Nephron progenitor cell (in vitro differentiated cells): ENCODE measurements around the gene ZNF391.

Source experiments
- DNase-seq: peaks from one replicate; pipeline ENCODE4 v3.0.0; 2021
- H3K27ac Mint-ChIP-seq: 2 replicates; pipeline ENCODE4 v1.8.0; 2021; ENCODE audit warnings: mild to moderate bottlenecking, moderate library complexity, mixed read lengths
- H3K27me3 Mint-ChIP-seq: 2 replicates; pipeline ENCODE4 v1.8.0; 2021; ENCODE audit warnings: mild to moderate bottlenecking, low read depth, mixed read lengths; ENCODE audit not compliant: poor library complexity
- H3K36me3 Mint-ChIP-seq: 2 replicates; pipeline ENCODE4 v1.8.0; 2021; ENCODE audit warnings: low read depth, mixed read lengths
- H3K4me1 Mint-ChIP-seq: 2 replicates; pipeline ENCODE4 v1.8.0; 2021; ENCODE audit warnings: mixed read lengths
- H3K4me3 Mint-ChIP-seq: 2 replicates; pipeline ENCODE4 v1.8.0; 2021; ENCODE audit warnings: mild to moderate bottlenecking, moderate library complexity, mixed read lengths
- H3K9me3 Mint-ChIP-seq: 2 replicates; pipeline ENCODE4 v1.8.0; 2021; ENCODE audit warnings: mild to moderate bottlenecking, moderate library complexity, mixed read lengths
- TF ChIP-seq, protein P1 (sequence below): fragments of 200-600 bp; sonication (generic); IDR thresholded peaks from 2 replicates; pipeline ENCODE4 v1.5.0; 2021; ENCODE audit warnings: antibody characterized with exemption

The ZNF391 gene

DNA sequence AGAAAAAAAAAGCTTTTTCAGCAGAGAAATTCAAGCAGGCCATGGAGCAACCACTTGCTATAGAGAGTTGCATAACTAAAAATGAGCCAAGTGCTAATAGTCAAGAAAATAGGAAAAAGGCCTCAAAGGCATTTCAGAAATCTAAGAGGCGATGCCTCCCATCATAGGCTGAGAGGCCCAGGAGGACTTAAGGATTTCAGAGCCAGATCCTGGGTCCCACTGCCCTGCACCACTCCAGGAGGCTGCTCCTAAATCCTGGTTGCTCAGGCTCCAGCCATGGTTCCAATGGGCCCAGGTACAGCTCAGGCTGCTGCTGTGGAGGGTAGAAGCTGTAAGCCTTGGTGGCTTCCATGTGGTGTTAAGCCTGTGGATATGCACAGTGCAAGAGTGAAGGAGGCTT, 5.5 kb downstream of the ZNF391 start:
- no peak for DNase-seq
- H3K4me3 Mint-ChIP-seq, result no peak overlapping the region
- peaks cover 91% of the 10 kb centered on the region for H3K36me3 Mint-ChIP-seq
- no peak overlapping the region for H3K27ac Mint-ChIP-seq
- TF ChIP-seq, protein P1, sequence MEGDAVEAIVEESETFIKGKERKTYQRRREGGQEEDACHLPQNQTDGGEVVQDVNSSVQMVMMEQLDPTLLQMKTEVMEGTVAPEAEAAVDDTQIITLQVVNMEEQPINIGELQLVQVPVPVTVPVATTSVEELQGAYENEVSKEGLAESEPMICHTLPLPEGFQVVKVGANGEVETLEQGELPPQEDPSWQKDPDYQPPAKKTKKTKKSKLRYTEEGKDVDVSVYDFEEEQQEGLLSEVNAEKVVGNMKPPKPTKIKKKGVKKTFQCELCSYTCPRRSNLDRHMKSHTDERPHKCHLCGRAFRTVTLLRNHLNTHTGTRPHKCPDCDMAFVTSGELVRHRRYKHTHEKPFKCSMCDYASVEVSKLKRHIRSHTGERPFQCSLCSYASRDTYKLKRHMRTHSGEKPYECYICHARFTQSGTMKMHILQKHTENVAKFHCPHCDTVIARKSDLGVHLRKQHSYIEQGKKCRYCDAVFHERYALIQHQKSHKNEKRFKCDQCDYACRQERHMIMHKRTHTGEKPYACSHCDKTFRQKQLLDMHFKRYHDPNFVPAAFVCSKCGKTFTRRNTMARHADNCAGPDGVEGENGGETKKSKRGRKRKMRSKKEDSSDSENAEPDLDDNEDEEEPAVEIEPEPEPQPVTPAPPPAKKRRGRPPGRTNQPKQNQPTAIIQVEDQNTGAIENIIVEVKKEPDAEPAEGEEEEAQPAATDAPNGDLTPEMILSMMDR, result no peak
- peaks cover 80% of the 10 kb centered on the region for H3K9me3 Mint-ChIP-seq
- peaks cover 4% of the 10 kb centered on the region for H3K27me3 Mint-ChIP-seq
- H3K4me1 Mint-ChIP-seq, result peaks cover 10% of the 10 kb centered on the region

DNA sequence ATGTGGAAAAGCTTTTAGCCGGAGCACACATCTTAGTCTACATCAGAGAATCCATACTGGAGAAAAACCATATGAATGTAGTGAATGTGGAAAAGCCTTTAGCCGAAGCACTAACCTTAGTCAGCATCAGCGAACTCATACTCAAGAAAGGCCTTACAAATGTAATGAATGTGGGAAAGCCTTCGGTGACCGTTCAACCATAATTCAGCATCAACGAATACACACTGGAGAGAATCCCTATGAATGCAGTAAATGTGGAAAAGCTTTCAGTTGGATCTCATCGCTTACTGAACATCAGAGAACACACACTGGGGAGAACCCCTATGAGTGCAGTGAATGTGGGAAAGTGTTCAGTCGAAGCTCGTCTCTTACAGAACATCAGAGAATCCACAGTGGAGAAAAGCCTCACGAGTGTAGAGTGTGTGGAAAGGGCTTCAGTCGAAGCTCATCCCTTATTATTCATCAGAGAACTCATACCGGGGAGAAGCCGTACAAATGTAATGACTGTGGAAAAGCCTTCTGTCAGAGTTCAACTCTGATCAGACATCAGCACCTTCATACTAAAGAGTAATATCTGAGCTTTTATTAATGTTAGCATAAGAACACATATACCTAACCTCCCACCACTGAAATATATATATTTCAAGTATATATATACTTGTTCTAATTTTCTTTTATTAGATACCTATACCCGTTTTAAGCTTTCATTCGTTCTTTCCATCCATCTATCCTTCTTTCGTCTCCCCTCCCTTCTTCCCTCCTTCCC, 12.5 kb downstream of the ZNF391 start:
- Mint-ChIP-seq H3K4me1 (no peaks in the 10 kb centered on the region), H3K36me3 (peaks cover 91% of the 10 kb centered on the region), H3K27ac (no peak overlapping the region), H3K9me3 (peaks cover 89% of the 10 kb centered on the region), H3K27me3 (peaks cover 3% of the 10 kb centered on the region), H3K4me3 (no peak overlapping the region)
- TF ChIP-seq, protein P1, result no peak
- no peak for DNase-seq

DNA sequence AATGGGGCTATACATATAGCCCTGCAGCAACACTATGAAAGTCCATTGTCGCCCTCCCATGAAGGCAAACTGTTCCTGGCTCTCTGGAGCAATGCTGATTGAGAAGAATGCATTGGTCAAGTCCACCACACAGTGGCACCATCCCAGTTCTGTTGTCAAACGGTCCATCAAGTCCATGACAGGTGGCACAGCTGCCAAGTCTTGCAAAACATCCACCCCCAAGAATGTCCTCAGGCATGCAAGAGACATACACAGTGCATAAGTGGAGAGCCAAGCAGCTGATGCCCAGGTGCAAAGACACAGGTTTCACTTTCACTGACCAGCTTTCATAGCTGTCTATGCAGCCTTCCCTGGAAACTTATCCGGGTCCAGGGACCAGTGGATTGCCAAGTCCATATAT, 17.5 kb downstream of the ZNF391 start:
- H3K27me3 Mint-ChIP-seq, result no peaks in the 10 kb centered on the region
- DNase-seq, result no peak
- no peak overlapping the region for H3K27ac Mint-ChIP-seq
- H3K4me1 Mint-ChIP-seq, result no peaks in the 10 kb centered on the region
- H3K9me3 Mint-ChIP-seq, result peaks cover 53% of the 10 kb centered on the region
- TF ChIP-seq, protein P1, result no peak
- peaks cover 46% of the 10 kb centered on the region for H3K36me3 Mint-ChIP-seq
- H3K4me3 Mint-ChIP-seq, result no peak overlapping the region

DNA sequence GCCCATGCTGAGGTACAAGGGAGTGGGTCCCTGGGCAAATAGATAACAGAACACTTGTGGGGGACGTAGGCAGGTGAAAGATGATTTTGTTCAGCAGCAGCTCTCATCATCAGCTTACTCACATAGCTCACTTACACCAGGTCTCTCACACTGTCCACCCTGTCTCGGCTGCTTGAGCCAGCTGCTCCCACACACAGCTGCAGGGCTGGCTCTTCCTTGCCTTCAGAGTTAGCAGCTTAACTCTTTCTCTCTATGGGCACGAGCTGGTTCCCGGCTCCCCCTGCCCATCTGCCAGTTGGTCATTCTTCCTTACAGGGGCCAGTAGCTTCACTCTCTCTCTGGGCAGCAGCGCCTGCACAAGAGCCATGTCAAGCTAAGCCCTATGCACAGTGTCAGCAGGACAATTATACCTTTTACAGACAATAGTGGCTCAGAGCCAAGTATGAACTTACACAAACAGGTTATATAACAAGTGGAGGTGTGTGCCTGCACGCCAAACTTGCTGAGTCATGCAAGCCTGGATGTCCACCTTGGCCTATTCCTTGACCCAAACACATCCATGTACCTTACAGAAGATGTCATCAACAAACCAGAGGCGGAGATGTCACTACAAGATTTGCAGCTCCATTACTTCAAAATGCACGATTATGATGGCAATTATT, 18.7 kb downstream of the ZNF391 start:
- no peak overlapping the region for H3K4me3 Mint-ChIP-seq
- no peak for DNase-seq
- no peaks in the 10 kb centered on the region for H3K4me1 Mint-ChIP-seq
- H3K27me3 Mint-ChIP-seq, result no peaks in the 10 kb centered on the region
- H3K9me3 Mint-ChIP-seq, result peaks cover 45% of the 10 kb centered on the region
- TF ChIP-seq, protein P1, result no peak
- peaks cover 34% of the 10 kb centered on the region for H3K36me3 Mint-ChIP-seq
- H3K27ac Mint-ChIP-seq, result no peak overlapping the region

DNA sequence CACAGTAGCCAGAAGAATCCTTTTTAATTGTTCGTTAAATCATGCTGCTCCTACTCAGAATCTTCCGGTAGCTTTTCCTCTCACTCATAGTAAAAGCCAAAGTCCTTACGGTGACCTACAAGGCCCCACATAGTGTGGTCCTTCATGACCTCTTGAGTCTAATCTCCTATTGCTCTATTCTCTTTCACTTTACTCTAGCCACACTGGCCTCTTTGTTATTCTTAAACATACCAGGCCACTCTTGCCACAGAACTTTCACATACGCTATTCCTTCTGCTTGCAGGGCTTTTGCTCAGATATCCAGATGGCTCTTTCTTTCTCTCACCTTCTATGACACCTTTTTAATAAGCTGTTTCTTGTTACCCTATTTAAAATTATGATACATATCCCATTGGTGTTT, 25.7 kb downstream of the ZNF391 start:
- peaks cover 9% of the 10 kb centered on the region for H3K36me3 Mint-ChIP-seq
- TF ChIP-seq, protein P1, result no peak

DNA sequence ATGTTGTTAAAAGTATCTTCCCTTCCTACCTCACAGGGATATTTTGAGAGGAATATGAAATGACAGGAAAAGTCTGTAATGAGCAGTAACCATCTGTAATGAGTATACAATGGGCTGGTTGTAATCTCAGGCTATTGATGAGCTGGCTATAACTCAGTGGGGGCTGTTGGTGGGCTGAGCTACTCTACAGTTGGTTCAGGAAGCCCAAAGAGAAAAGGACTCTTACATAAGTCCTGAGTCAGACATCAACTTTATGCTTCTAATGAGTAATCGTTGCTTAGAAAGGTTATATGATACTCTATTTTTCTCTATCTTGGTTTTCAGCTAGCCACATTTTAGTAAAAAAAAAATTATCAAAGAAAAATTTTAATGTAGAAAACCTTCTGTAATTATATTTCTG, 26.4 kb downstream of the ZNF391 start:
- Mint-ChIP-seq H3K9me3 (peaks cover 23% of the 10 kb centered on the region), H3K27me3 (no peaks in the 10 kb centered on the region), H3K4me3 (no peak overlapping the region), H3K36me3 (peaks cover 9% of the 10 kb centered on the region), H3K27ac (no peak overlapping the region), H3K4me1 (no peaks in the 10 kb centered on the region)
- TF ChIP-seq, protein P1, result no peak
- no peak for DNase-seq

More for the DNA sequence above, 25.7 kb downstream of the ZNF391 start:
- Mint-ChIP-seq H3K9me3 (peaks cover 25% of the 10 kb centered on the region), H3K27me3 (no peaks in the 10 kb centered on the region), H3K27ac (no peak overlapping the region), H3K4me3 (no peak overlapping the region), H3K4me1 (no peaks in the 10 kb centered on the region)
- no peak for DNase-seq
